Cardiac fibroblast (primary cell): ENCODE results near the gene GULP1.

Experiments used
- DNase-seq, 2 donors: peaks; one replicate each; pipeline versions ENCODE4 v3.0.0 to v3.0.0-alpha.2; 2010; ENCODE audit warnings: low read depth in 2 of 2
- H3K4me3 ChIP-seq, 2 donors: replicated peaks in 1 of 2; 1 replicate in 1 of 2; 2 replicates in 1 of 2; pipeline ENCODE4 v1.5.1; 2011; ENCODE audit warnings: low read depth in 2 of 2, low read length in 2 of 2, mild to moderate bottlenecking in 2 of 2, moderate library complexity in 1 of 2
- CTCF ChIP-seq: IDR thresholded peaks from one replicate; pipeline ENCODE4 v1.5.1; 2011; ENCODE audit warnings: low read depth, mild to moderate bottlenecking, low read length, inconsistent platforms

Gene GULP1

GRCh38 chr2:188345020-188345419, 53.3 kb downstream of the GULP1 start:
- no peak for DNase-seq
- no peak for TF ChIP-seq CTCF

GRCh38 chr2:188345426-188345825, 53.8 kb downstream of the GULP1 start:
- no peak for TF ChIP-seq CTCF
- no peak overlapping the region for H3K4me3 ChIP-seq
- no peak for DNase-seq

More at GRCh38 chr2:188345020-188345419, 53.3 kb downstream of the GULP1 start:
- H3K4me3 ChIP-seq, result no peak overlapping the region

GRCh38 chr2:188345831-188346458, 54.3 kb downstream of the GULP1 start:
- peak in 1 of 2 donors; percentile 18 for DNase-seq

GRCh38 chr2:188349019-188349418, 57.3 kb downstream of the GULP1 start:
- no peak for DNase-seq
- no peak overlapping the region for H3K4me3 ChIP-seq
- TF ChIP-seq CTCF, result no peak

More at GRCh38 chr2:188345831-188346458, 54.3 kb downstream of the GULP1 start:
- no peak overlapping the region for H3K4me3 ChIP-seq
- TF ChIP-seq CTCF, result no peak

- DNase-seq, result no peak
- H3K4me3 ChIP-seq, result no peak overlapping the region
- TF ChIP-seq CTCF, result no peak
Measured at GRCh38 chr2:188353282-188353681, 61.6 kb downstream of the GULP1 start.

GRCh38 chr2:188360485-188361263, 69.0 kb downstream of the GULP1 start:
- no peak for DNase-seq
- no peak for TF ChIP-seq CTCF
- H3K4me3 ChIP-seq, result no peak overlapping the region
